ENCODE results near the gene GFOD1.

DNA sequence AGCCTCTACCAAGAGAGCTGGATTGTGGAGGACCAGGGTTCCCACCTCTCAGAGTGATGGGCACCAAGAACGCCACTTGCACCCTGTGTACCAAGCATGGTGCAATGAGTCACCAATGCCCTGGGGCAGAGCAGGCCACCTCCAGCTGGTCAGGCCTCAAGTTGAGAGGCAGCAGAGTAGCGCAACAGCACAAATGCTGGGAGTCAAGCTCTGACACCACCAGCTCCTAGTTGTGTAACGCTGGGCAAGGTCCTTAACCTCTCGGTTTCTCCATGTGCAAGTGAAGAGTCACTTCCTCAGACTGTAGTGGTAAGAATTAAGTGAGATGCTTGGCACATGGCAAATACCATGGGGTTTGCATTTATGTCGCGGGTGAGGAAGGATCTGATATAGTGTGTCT lies 25.6 kb downstream of the GFOD1 start:
- TF ChIP-seq, protein P1, sequence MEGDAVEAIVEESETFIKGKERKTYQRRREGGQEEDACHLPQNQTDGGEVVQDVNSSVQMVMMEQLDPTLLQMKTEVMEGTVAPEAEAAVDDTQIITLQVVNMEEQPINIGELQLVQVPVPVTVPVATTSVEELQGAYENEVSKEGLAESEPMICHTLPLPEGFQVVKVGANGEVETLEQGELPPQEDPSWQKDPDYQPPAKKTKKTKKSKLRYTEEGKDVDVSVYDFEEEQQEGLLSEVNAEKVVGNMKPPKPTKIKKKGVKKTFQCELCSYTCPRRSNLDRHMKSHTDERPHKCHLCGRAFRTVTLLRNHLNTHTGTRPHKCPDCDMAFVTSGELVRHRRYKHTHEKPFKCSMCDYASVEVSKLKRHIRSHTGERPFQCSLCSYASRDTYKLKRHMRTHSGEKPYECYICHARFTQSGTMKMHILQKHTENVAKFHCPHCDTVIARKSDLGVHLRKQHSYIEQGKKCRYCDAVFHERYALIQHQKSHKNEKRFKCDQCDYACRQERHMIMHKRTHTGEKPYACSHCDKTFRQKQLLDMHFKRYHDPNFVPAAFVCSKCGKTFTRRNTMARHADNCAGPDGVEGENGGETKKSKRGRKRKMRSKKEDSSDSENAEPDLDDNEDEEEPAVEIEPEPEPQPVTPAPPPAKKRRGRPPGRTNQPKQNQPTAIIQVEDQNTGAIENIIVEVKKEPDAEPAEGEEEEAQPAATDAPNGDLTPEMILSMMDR (IDR thresholded peaks at IDR 0.05), result no peak
- TF ChIP-seq POLR2A (IDR thresholded peaks at IDR 0.05) (no peak), EP300 (IDR thresholded peaks at IDR 0.05) (no peak)
